Endothelial cell of umbilical vein (primary cell): ENCODE measurements around the gene PLPP1.

ENCODE experiments used
- CTCF ChIP-seq, 2 donors: IDR thresholded peaks; 1 replicate in 1 of 2; 2 replicates in 1 of 2; pipeline ENCODE4 v1.5.1; 2011; ENCODE audit warnings: low read length in 2 of 2, mild to moderate bottlenecking in 2 of 2, moderate library complexity in 2 of 2, control low read depth in 1 of 2, inconsistent platforms in 1 of 2, low read depth in 1 of 2; ENCODE audit not compliant: insufficient read depth in 1 of 2; ENCODE audit errors: extremely low read depth in 1 of 2
- EZH2 ChIP-seq: IDR thresholded peaks from 2 replicates; pipeline ENCODE4 v1.6.1; 2012; ENCODE audit warnings: borderline replicate concordance, low read depth, mild to moderate bottlenecking, moderate library complexity, low read length, inconsistent platforms; ENCODE audit not compliant: severe bottlenecking
- MAX ChIP-seq: IDR thresholded peaks from 2 replicates; pipeline ENCODE4 v1.6.1; 2011; ENCODE audit not compliant: insufficient read depth, insufficient read length
- MYC ChIP-seq: IDR thresholded peaks from one replicate; pipeline ENCODE4 v1.6.1; 2011; ENCODE audit warnings: mild to moderate bottlenecking, low read depth, low read length
- POLR2A ChIP-seq: IDR thresholded peaks from 2 replicates; pipeline ENCODE4 v1.6.1; 2012; ENCODE audit warnings: low read depth, mild to moderate bottlenecking, control low read depth, low read length
- POLR2AphosphoS5 ChIP-seq: IDR thresholded peaks from 2 replicates; pipeline ENCODE4 v1.6.1; 2012; ENCODE audit warnings: low read depth, mild to moderate bottlenecking, control low read depth, low read length, moderate library complexity; ENCODE audit not compliant: insufficient read depth

- TF ChIP-seq CTCF (IDR thresholded peaks at IDR 0.05; ENCODE audit: extremely low read depth in 1 of 2, insufficient read depth in 1 of 2, low read depth in 1 of 2, low read length in 2 of 2) (no peak), POLR2A (no peak), MAX (no peak), EZH2 (no peak), POLR2AphosphoS5 (no peak), MYC (no peak)
These were observed 93.5 kb downstream of the PLPP1 start for GRCh38 chr5:55441107-55441771.
